ENCODE measurements around the gene SETD7. TPM values are rescaled to one million over a fixed set of nuclear protein-coding genes. Genes with fewer than 3 reads are reported as not detected.
A peak's percentile ranks its signal among the peaks of the same experiment; 100 is the strongest.
"Not testable (repeated sequence)": the region's sequence is repeated elsewhere in the genome, so short reads cannot be mapped to it uniquely, and the experiment has no call there.

SETD7 gene
- total RNA-seq, 1 experiment from 2014 or later, result 59.4 TPM

- not testable (repeated sequence) for H3K9me2 ChIP-seq (replicated peaks; ENCODE audit: insufficient read depth, low read length); H4K20me1 ChIP-seq (ENCODE audit: insufficient read depth, low read depth, low read length); H3K4me2 ChIP-seq (ENCODE audit: low read depth, low read length, poor library complexity, severe bottlenecking); H3K27me3 ChIP-seq (ENCODE audit: low read length); H3K36me3 ChIP-seq (ENCODE audit: insufficient read depth, low read length); H3K4me3 ChIP-seq (ENCODE audit: low read length); H3K27ac ChIP-seq (ENCODE audit: low read length); H3K9me3 ChIP-seq (ENCODE audit: low read length); H3K4me1 ChIP-seq (ENCODE audit: low read length); DNase-seq; H2AFZ ChIP-seq (ENCODE audit: low read length); H3K9ac ChIP-seq (ENCODE audit: low read length)
- peaks cover 93% of the 10 kb centered on the region for H3K79me2 ChIP-seq (ENCODE audit: low read length)
Observed at GRCh38 chr4:139464512-139464911, 91.5 kb downstream of the SETD7 start.

- Histone ChIP-seq H3K4me1 (ENCODE audit: low read length) (peaks cover 33% of the 10 kb centered on the region), H3K9ac (ENCODE audit: low read length) (no peak overlapping the region), H3K4me3 (ENCODE audit: low read length) (no peak overlapping the region), H3K27ac (ENCODE audit: low read length) (no peak overlapping the region), H3K9me2 (replicated peaks; ENCODE audit: insufficient read depth, low read length) (no peaks in the 10 kb centered on the region), H2AFZ (ENCODE audit: low read length) (no peak overlapping the region), H4K20me1 (ENCODE audit: insufficient read depth, low read depth, low read length) (no peaks in the 10 kb centered on the region), H3K79me2 (ENCODE audit: low read length) (peaks cover 93% of the 10 kb centered on the region), H3K4me2 (ENCODE audit: low read depth, low read length, poor library complexity, severe bottlenecking) (no peak overlapping the region), H3K9me3 (ENCODE audit: low read length) (no peaks in the 10 kb centered on the region), H3K36me3 (ENCODE audit: insufficient read depth, low read length) (peaks cover 10% of the 10 kb centered on the region; the same call in 1 of the 2 replicates), H3K27me3 (ENCODE audit: low read length) (no peaks in the 10 kb centered on the region)
- DNase-seq, result no peak
Observed at GRCh38 chr4:139461022-139461628, 94.9 kb downstream of the SETD7 start.

GRCh38 chr4:139460565-139460964 is 95.5 kb downstream of the SETD7 start:
- DNase-seq, result no peak
- no peak overlapping the region for H3K9ac ChIP-seq (ENCODE audit: low read length)

GRCh38 chr4:139458999-139459398 is 97.0 kb downstream of the SETD7 start:
- peak overlapping the region; percentile 94 for H3K4me2 ChIP-seq (ENCODE audit: low read depth, low read length, poor library complexity, severe bottlenecking)
- H3K9me2 ChIP-seq (replicated peaks; ENCODE audit: insufficient read depth, low read length), result no peaks in the 10 kb centered on the region
- no peaks in the 10 kb centered on the region; the same call in 1 of the 2 replicates for H4K20me1 ChIP-seq (ENCODE audit: insufficient read depth, low read depth, low read length)
- peaks cover 10% of the 10 kb centered on the region; the same call in 1 of the 2 replicates for H3K36me3 ChIP-seq (ENCODE audit: insufficient read depth, low read length)
- H3K4me1 ChIP-seq (ENCODE audit: low read length), result peaks cover 46% of the 10 kb centered on the region
- H3K9me3 ChIP-seq (ENCODE audit: low read length), result no peaks in the 10 kb centered on the region
- H3K27me3 ChIP-seq (ENCODE audit: low read length), result no peaks in the 10 kb centered on the region
- H2AFZ ChIP-seq (ENCODE audit: low read length), result no peak overlapping the region
- no peak overlapping the region for H3K9ac ChIP-seq (ENCODE audit: low read length)
- H3K4me3 ChIP-seq (ENCODE audit: low read length), result no peak overlapping the region
- no peak for DNase-seq
- H3K79me2 ChIP-seq (ENCODE audit: low read length), result peaks cover 99% of the 10 kb centered on the region
- H3K27ac ChIP-seq (ENCODE audit: low read length), result 0 out of 2 replicates have a peak overlapping the region, but pooled peaks have one; percentile 8

More at GRCh38 chr4:139460565-139460964, 95.5 kb downstream of the SETD7 start:
- Histone ChIP-seq H3K4me3 (ENCODE audit: low read length) (no peak overlapping the region), H3K27me3 (ENCODE audit: low read length) (no peaks in the 10 kb centered on the region), H3K27ac (ENCODE audit: low read length) (no peak overlapping the region), H3K36me3 (ENCODE audit: insufficient read depth, low read length) (peaks cover 10% of the 10 kb centered on the region; the same call in 1 of the 2 replicates), H3K4me1 (ENCODE audit: low read length) (peaks cover 39% of the 10 kb centered on the region), H2AFZ (ENCODE audit: low read length) (no peak overlapping the region), H3K4me2 (ENCODE audit: low read depth, low read length, poor library complexity, severe bottlenecking) (no peak overlapping the region), H3K9me3 (ENCODE audit: low read length) (no peaks in the 10 kb centered on the region), H3K9me2 (replicated peaks; ENCODE audit: insufficient read depth, low read length) (no peaks in the 10 kb centered on the region), H4K20me1 (ENCODE audit: insufficient read depth, low read depth, low read length) (no peaks in the 10 kb centered on the region), H3K79me2 (ENCODE audit: low read length) (peaks cover 93% of the 10 kb centered on the region)

- Histone ChIP-seq H3K9me3 (ENCODE audit: low read length) (no peaks in the 10 kb centered on the region), H3K9me2 (replicated peaks; ENCODE audit: insufficient read depth, low read length) (no peaks in the 10 kb centered on the region), H3K36me3 (ENCODE audit: insufficient read depth, low read length) (peaks cover 10% of the 10 kb centered on the region; the same call in 1 of the 2 replicates), H3K27ac (ENCODE audit: low read length) (0 out of 2 replicates have a peak overlapping the region, but pooled peaks have one; percentile 2), H3K27me3 (ENCODE audit: low read length) (no peaks in the 10 kb centered on the region), H3K4me1 (ENCODE audit: low read length) (peaks cover 46% of the 10 kb centered on the region), H2AFZ (ENCODE audit: low read length) (no peak overlapping the region), H3K9ac (ENCODE audit: low read length) (no peak overlapping the region; the same call in 1 of the 2 replicates), H4K20me1 (ENCODE audit: insufficient read depth, low read depth, low read length) (no peaks in the 10 kb centered on the region; the same call in 1 of the 2 replicates), H3K79me2 (ENCODE audit: low read length) (peaks cover 94% of the 10 kb centered on the region), H3K4me2 (ENCODE audit: low read depth, low read length, poor library complexity, severe bottlenecking) (peak overlapping the region; percentile 94), H3K4me3 (ENCODE audit: low read length) (no peak overlapping the region)
- DNase-seq, result no peak
Observed at GRCh38 chr4:139458543-139458942, 97.5 kb downstream of the SETD7 start.

GRCh38 chr4:139457318-139457717 is 98.7 kb downstream of the SETD7 start:
- Histone ChIP-seq H3K9ac (ENCODE audit: low read length) (no peak overlapping the region), H3K27me3 (ENCODE audit: low read length) (no peaks in the 10 kb centered on the region), H2AFZ (ENCODE audit: low read length) (no peak overlapping the region), H3K27ac (ENCODE audit: low read length) (no peak overlapping the region), H4K20me1 (ENCODE audit: insufficient read depth, low read depth, low read length) (no peaks in the 10 kb centered on the region; the same call in 1 of the 2 replicates), H3K9me2 (replicated peaks; ENCODE audit: insufficient read depth, low read length) (no peaks in the 10 kb centered on the region), H3K36me3 (ENCODE audit: insufficient read depth, low read length) (peaks cover 8% of the 10 kb centered on the region; the same call in 1 of the 2 replicates), H3K4me3 (ENCODE audit: low read length) (peak overlapping the region; percentile 97; the same call in 1 of the 2 replicates), H3K4me1 (ENCODE audit: low read length) (peaks cover 52% of the 10 kb centered on the region), H3K79me2 (ENCODE audit: low read length) (peaks cover 88% of the 10 kb centered on the region), H3K4me2 (ENCODE audit: low read depth, low read length, poor library complexity, severe bottlenecking) (peak overlapping the region; percentile 94), H3K9me3 (ENCODE audit: low read length) (no peaks in the 10 kb centered on the region)
- no peak for DNase-seq

- Histone ChIP-seq H3K4me2 (ENCODE audit: low read depth, low read length, poor library complexity, severe bottlenecking) (peak overlapping the region; percentile 94), H3K27me3 (ENCODE audit: low read length) (no peaks in the 10 kb centered on the region), H2AFZ (ENCODE audit: low read length) (no peak overlapping the region), H3K9me2 (replicated peaks; ENCODE audit: insufficient read depth, low read length) (no peaks in the 10 kb centered on the region), H3K79me2 (ENCODE audit: low read length) (peaks cover 82% of the 10 kb centered on the region), H3K4me1 (ENCODE audit: low read length) (peaks cover 63% of the 10 kb centered on the region), H3K4me3 (ENCODE audit: low read length) (peak overlapping the region; percentile 97), H3K9me3 (ENCODE audit: low read length) (no peaks in the 10 kb centered on the region), H3K27ac (ENCODE audit: low read length) (peak overlapping the region; percentile 88; the same call in 1 of the 2 replicates), H4K20me1 (ENCODE audit: insufficient read depth, low read depth, low read length) (no peaks in the 10 kb centered on the region; the same call in 1 of the 2 replicates), H3K36me3 (ENCODE audit: insufficient read depth, low read length) (no peaks in the 10 kb centered on the region), H3K9ac (ENCODE audit: low read length) (peak overlapping the region; percentile 91)
- DNase-seq, result peak; percentile 55
Observed at GRCh38 chr4:139455126-139455538, 100.9 kb downstream of the SETD7 start.

GRCh38 chr4:139454111-139455045 is 101.6 kb downstream of the SETD7 start, which contains the start of gene RAB33B:
TSS of gene RAB33B (plus strand) at chr4:139454121. CDS start at chr4:139454196, 75 bp downstream.
- Histone ChIP-seq H3K79me2 (ENCODE audit: low read length) (peaks cover 78% of the 10 kb centered on the region), H3K27me3 (ENCODE audit: low read length) (no peaks in the 10 kb centered on the region), H3K4me2 (ENCODE audit: low read depth, low read length, poor library complexity, severe bottlenecking) (peak within 1 kb of the TSS; percentile 94), H3K9me3 (ENCODE audit: low read length) (no peaks in the 10 kb centered on the region), H3K9ac (ENCODE audit: low read length) (peak within 1 kb of the TSS; percentile 91), H4K20me1 (ENCODE audit: insufficient read depth, low read depth, low read length) (no peaks in the 10 kb centered on the region; the same call in 1 of the 2 replicates), H3K27ac (ENCODE audit: low read length) (peak within 1 kb of the TSS; percentile 88), H3K36me3 (ENCODE audit: insufficient read depth, low read length) (no peaks in the 10 kb centered on the region), H2AFZ (ENCODE audit: low read length) (peak within 1 kb of the TSS; percentile 44; the same call in 1 of the 2 replicates), H3K9me2 (replicated peaks; ENCODE audit: insufficient read depth, low read length) (no peaks in the 10 kb centered on the region), H3K4me1 (ENCODE audit: low read length) (peaks cover 62% of the 10 kb centered on the region), H3K4me3 (ENCODE audit: low read length) (peak within 1 kb of the TSS; percentile 97)
- peak; percentile 69 for DNase-seq

All from Karpas-422 (cell line).